Neural progenitor cell (in vitro differentiated cells): Measurements from ENCODE around the gene PC. TPM values are rescaled to one million over a fixed set of nuclear protein-coding genes. Genes with fewer than 3 reads are reported as not detected.

Source experiments
- DNase-seq: peaks from one replicate; pipeline ENCODE4 v3.0.0-alpha.2; 2016; ENCODE audit warnings: low spot score
- H2AFZ ChIP-seq: fragments of 200-600 bp; sonication (generic); replicated peaks from 2 replicates; pipeline ENCODE4 v1.6.1; 2016; ENCODE audit warnings: antibody characterized with exemption
- H3F3A ChIP-seq: fragments of 200-600 bp; sonication (generic); 2 replicates; pipeline ENCODE4 v1.6.1; 2016; ENCODE audit warnings: antibody characterized with exemption, low read depth
- H3K27ac ChIP-seq: fragments of 200-600 bp; sonication (generic); 2 replicates; pipeline ENCODE4 v1.5.1; 2016; ENCODE audit warnings: mild to moderate bottlenecking
- H3K27me3 ChIP-seq: fragments of 200-600 bp; sonication (generic); 2 replicates; pipeline ENCODE4 v1.6.1; 2016; ENCODE audit warnings: mild to moderate bottlenecking, moderate library complexity
- H3K36me3 ChIP-seq: fragments of 200-600 bp; sonication (generic); 2 replicates; pipeline ENCODE4 v1.5.1; 2016
- H3K4me1 ChIP-seq: fragments of 200-600 bp; sonication (generic); 2 replicates; pipeline ENCODE4 v1.6.1; 2016; ENCODE audit warnings: mixed run types
- H3K4me2 ChIP-seq: fragments of 200-600 bp; sonication (generic); 2 replicates; pipeline ENCODE4 v1.6.1; 2016
- H3K4me3 ChIP-seq: fragments of 200-600 bp; sonication (generic); 2 replicates; pipeline ENCODE4 v1.5.1; 2016
- H3K79me2 ChIP-seq: fragments of 200-600 bp; sonication (generic); 2 replicates; pipeline ENCODE4 v1.6.1; 2016; ENCODE audit warnings: low read depth
- H3K9ac ChIP-seq: fragments of 200-600 bp; sonication (generic); 2 replicates; pipeline ENCODE4 v1.6.1; 2016
- H3K9me3 ChIP-seq: fragments of 200-600 bp; sonication (generic); 2 replicates; pipeline ENCODE4 v1.5.1; 2016; ENCODE audit warnings: low read depth
- H4K20me1 ChIP-seq: fragments of 200-600 bp; sonication (generic); 2 replicates; pipeline ENCODE4 v1.6.1; 2016; ENCODE audit warnings: low read depth
- H3K27ac Mint-ChIP-seq: 3 replicates; pipeline ENCODE4 v1.8.0; 2021; ENCODE audit warnings: mixed read lengths
- H3K27me3 Mint-ChIP-seq: 2 replicates; pipeline ENCODE4 v1.8.0; 2022; ENCODE audit warnings: low read depth, mild to moderate bottlenecking, inconsistent platforms, moderate library complexity, mixed read lengths; ENCODE audit not compliant: insufficient read depth
- H3K36me3 Mint-ChIP-seq: 3 replicates; pipeline ENCODE4 v1.8.0; 2021; ENCODE audit warnings: mixed read lengths
- H3K4me1 Mint-ChIP-seq: 3 replicates; pipeline ENCODE4 v1.8.0; 2021; ENCODE audit warnings: mixed read lengths
- H3K4me3 Mint-ChIP-seq: 3 replicates; pipeline ENCODE4 v1.8.0; 2021; ENCODE audit warnings: mild to moderate bottlenecking, moderate library complexity, mixed read lengths
- H3K9me3 Mint-ChIP-seq: 3 replicates; pipeline ENCODE4 v1.8.0; 2020; ENCODE audit warnings: mixed read lengths
- CTCF ChIP-seq: fragments of 200-600 bp; sonication (generic); IDR thresholded peaks from 2 replicates; pipeline ENCODE4 v1.5.1; 2017; ENCODE audit warnings: antibody characterized with exemption, mild to moderate bottlenecking
- EZH2 ChIP-seq: fragments of 200-600 bp; sonication (generic); IDR thresholded peaks from 2 replicates; pipeline ENCODE4 v1.6.1; 2017; ENCODE audit warnings: antibody characterized with exemption, mild to moderate bottlenecking, moderate library complexity
- EZH2phosphoT487 ChIP-seq: fragments of 200-600 bp; sonication (generic); IDR thresholded peaks from 2 replicates; pipeline ENCODE4 v1.6.1; 2017; ENCODE audit warnings: antibody characterized with exemption
- total RNA-seq: library from RNA; depleted of rRNA; stranded (reverse); fragments of >200 nt; gene quantifications from 2 replicates; pipeline ENCODE4 v1.2.3, GENCODE V29; 2015; ENCODE audit warnings: low replicate concordance

PC gene
- total RNA-seq, 1 donor from 2014 or later: 11.4 TPM

DNA sequence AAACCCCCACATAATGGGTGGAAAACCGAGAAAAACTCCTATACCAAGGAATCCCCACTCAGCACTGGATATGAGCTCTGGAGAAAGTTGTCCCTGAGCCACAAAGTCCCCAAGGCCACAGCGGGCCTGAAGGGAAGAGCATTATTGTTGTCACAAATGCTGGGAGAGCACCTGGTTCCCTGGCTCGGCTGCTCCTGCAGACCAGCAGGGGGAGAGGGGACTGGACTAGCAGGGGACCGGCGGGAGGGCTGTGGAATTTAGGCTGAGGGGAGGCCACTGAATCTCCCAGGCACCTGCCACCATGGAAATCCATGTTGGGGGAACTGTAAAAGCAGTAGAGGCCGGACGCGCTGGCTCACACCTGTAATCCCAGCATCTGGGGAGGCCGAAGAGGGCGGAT is 7.0 kb downstream of the PC start:
- no peak overlapping the region for H3K27ac Mint-ChIP-seq
- Histone ChIP-seq H3K4me3 (no peak overlapping the region), H4K20me1 (no peaks in the 10 kb centered on the region), H3K9ac (no peak overlapping the region), H3K9me3 (no peaks in the 10 kb centered on the region), H3K27me3 (no peaks in the 10 kb centered on the region), H3K79me2 (no peaks in the 10 kb centered on the region), H3K36me3 (no peaks in the 10 kb centered on the region), H2AFZ (no peak overlapping the region), H3F3A (no peaks in the 10 kb centered on the region), H3K4me1 (no peaks in the 10 kb centered on the region), H3K4me2 (no peak overlapping the region), H3K27ac (no peak overlapping the region)
- no peaks in the 10 kb centered on the region for H3K9me3 Mint-ChIP-seq
- no peak overlapping the region for H3K4me3 Mint-ChIP-seq
- DNase-seq: peak; percentile 35
- H3K4me1 Mint-ChIP-seq: peaks cover 6% of the 10 kb centered on the region
- TF ChIP-seq EZH2 (no peak), EZH2phosphoT487 (no peak), CTCF (peak; percentile 24)
- H3K36me3 Mint-ChIP-seq: peaks cover under 1% of the 10 kb centered on the region
- no peaks in the 10 kb centered on the region for H3K27me3 Mint-ChIP-seq

DNA sequence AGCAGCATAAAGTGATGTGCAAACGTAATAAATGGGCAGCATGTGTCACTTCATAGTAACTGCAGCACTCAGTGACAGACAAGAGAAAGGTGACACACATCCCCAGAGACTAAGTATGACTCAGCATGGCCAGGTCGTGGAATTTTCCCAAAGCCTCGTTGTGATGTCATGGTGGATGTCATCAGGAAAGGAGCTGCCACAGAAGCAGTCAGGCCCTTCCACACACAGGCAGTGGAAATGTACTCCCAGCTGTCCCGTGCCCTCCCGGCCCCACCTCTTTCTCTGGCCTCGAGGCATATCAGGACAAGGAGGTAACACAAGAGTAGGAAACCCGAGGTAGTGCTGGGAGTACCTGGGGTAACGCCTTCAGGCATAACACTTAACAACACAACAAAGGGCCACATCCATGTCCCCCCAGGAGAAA is 8.1 kb downstream of the PC start:
- H3K9me3 ChIP-seq: no peaks in the 10 kb centered on the region
- Mint-ChIP-seq H3K4me3 (no peak overlapping the region), H3K27ac (peak overlapping the region; percentile 48), H3K9me3 (no peaks in the 10 kb centered on the region), H3K27me3 (no peaks in the 10 kb centered on the region), H3K4me1 (peaks cover 2% of the 10 kb centered on the region), H3K36me3 (peaks cover 2% of the 10 kb centered on the region)
- no peaks in the 10 kb centered on the region for H3K79me2 ChIP-seq
- H3K4me2 ChIP-seq: no peak overlapping the region
- H3K36me3 ChIP-seq: no peaks in the 10 kb centered on the region
- no peak overlapping the region for H2AFZ ChIP-seq
- no peak for DNase-seq
- TF ChIP-seq CTCF (no peak), EZH2phosphoT487 (no peak), EZH2 (no peak)
- H3K27ac ChIP-seq: no peak overlapping the region
- no peaks in the 10 kb centered on the region for H3F3A ChIP-seq
- H3K4me1 ChIP-seq: no peaks in the 10 kb centered on the region
- no peak overlapping the region for H3K4me3 ChIP-seq
- no peaks in the 10 kb centered on the region for H4K20me1 ChIP-seq
- no peak overlapping the region for H3K9ac ChIP-seq
- no peaks in the 10 kb centered on the region for H3K27me3 ChIP-seq

GRCh38 chr11:66938582-66939135 is 19.5 kb downstream of the PC start:
- Histone ChIP-seq H2AFZ (no peak overlapping the region), H3K27me3 (no peaks in the 10 kb centered on the region), H3F3A (no peaks in the 10 kb centered on the region), H3K9ac (no peak overlapping the region), H4K20me1 (no peaks in the 10 kb centered on the region), H3K79me2 (no peaks in the 10 kb centered on the region), H3K27ac (no peak overlapping the region), H3K4me2 (no peak overlapping the region), H3K4me3 (no peak overlapping the region), H3K36me3 (no peaks in the 10 kb centered on the region), H3K9me3 (no peaks in the 10 kb centered on the region), H3K4me1 (no peaks in the 10 kb centered on the region)
- no peak for DNase-seq
- Mint-ChIP-seq H3K27ac (no peak overlapping the region), H3K9me3 (peaks cover 6% of the 10 kb centered on the region), H3K27me3 (peaks cover 8% of the 10 kb centered on the region), H3K36me3 (peaks cover 5% of the 10 kb centered on the region), H3K4me3 (no peak overlapping the region), H3K4me1 (peaks cover 2% of the 10 kb centered on the region)
- no peak for TF ChIP-seq EZH2phosphoT487
- TF ChIP-seq EZH2: no peak
- no peak for TF ChIP-seq CTCF
